Coronary artery (tissue), 2 donors: ENCODE measurements around the gene MB21D2.
"Not testable (repeated sequence)": the region's sequence is repeated elsewhere in the genome, so short reads cannot be mapped to it uniquely, and the experiment has no call there.

Source experiments
- DNase-seq: peaks from one replicate; pipeline ENCODE4 v3.0.0-alpha.2; 2017; ENCODE audit warnings: low spot score
- H3K27ac ChIP-seq, 2 donors: fragments of 200-600 bp; sonication (generic); one replicate each; pipeline ENCODE4 v1.5.1; 2016 to 2019
- H3K4me3 ChIP-seq: fragments of 200-600 bp; sonication (generic); 2 replicates; pipeline ENCODE4 v1.5.1; 2016; ENCODE audit warnings: mild to moderate bottlenecking, moderate library complexity
- TF ChIP-seq, protein P1 (sequence below): fragments of 200-600 bp; sonication (generic); IDR thresholded peaks from one replicate; pipeline ENCODE4 v1.5.1; 2019; ENCODE audit warnings: antibody characterized with exemption

The MB21D2 gene, protein sequence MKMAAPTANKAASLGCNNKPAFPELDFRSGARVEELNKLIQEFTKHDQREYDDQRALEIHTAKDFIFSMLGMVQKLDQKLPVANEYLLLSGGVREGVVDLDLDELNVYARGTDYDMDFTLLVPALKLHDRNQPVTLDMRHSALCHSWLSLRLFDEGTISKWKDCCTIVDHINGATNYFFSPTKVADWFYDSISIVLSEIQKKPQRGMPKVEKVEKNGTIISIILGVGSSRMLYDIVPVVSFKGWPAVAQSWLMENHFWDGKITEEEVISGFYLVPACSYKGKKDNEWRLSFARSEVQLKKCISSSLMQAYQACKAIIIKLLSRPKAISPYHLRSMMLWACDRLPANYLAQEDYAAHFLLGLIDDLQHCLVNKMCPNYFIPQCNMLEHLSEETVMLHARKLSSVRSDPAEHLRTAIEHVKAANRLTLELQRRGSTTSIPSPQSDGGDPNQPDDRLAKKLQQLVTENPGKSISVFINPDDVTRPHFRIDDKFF

GRCh38 chr3:192917404-192918274 lies at the start of gene MB21D2:
MB21D2 (minus strand) TSS chr3:192917856; CDS start chr3:192917840, 16 bp downstream.
- TF ChIP-seq, protein P1, sequence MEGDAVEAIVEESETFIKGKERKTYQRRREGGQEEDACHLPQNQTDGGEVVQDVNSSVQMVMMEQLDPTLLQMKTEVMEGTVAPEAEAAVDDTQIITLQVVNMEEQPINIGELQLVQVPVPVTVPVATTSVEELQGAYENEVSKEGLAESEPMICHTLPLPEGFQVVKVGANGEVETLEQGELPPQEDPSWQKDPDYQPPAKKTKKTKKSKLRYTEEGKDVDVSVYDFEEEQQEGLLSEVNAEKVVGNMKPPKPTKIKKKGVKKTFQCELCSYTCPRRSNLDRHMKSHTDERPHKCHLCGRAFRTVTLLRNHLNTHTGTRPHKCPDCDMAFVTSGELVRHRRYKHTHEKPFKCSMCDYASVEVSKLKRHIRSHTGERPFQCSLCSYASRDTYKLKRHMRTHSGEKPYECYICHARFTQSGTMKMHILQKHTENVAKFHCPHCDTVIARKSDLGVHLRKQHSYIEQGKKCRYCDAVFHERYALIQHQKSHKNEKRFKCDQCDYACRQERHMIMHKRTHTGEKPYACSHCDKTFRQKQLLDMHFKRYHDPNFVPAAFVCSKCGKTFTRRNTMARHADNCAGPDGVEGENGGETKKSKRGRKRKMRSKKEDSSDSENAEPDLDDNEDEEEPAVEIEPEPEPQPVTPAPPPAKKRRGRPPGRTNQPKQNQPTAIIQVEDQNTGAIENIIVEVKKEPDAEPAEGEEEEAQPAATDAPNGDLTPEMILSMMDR: no peak
- DNase-seq: peak; percentile 91
- Histone ChIP-seq H3K27ac (peak within 1 kb of the TSS; percentile 78 to 88), H3K4me3 (peak within 1 kb of the TSS; percentile 82)

- H3K4me3 ChIP-seq, DNase-seq, H3K27ac ChIP-seq: not testable (repeated sequence)
Measured at GRCh38 chr3:192964959-192965719, 47.5 kb upstream of the MB21D2 start.

DNA sequence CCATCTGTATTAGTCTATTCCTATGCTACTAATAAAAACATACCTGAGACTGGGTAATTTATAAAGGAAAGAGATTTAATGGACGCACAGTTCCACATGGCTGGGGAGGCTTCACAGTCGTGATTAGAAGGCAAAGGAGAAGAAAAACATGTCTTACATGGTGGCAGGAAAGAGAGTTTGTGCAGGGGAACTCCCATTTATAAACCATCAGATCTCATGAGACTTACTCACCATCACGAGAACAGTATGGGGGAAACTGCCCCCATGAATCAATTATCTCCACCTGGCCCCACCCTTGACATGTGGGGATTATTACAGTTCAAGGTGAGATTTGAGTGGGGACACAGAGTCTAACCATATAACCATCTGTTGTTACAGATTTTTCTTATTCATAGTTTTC lies 42.1 kb upstream of the MB21D2 start:
- DNase-seq: no peak
- no peak overlapping the region for H3K4me3 ChIP-seq
- H3K27ac ChIP-seq: no peak overlapping the region
- TF ChIP-seq, protein P1: no peak

- Histone ChIP-seq H3K4me3 (no peak overlapping the region), H3K27ac (peak overlapping the region in 1 of 2 donors; percentile 73)
- no peak for DNase-seq
- TF ChIP-seq, protein P1: no peak
Measured at GRCh38 chr3:192958219-192958872, 40.7 kb upstream of the MB21D2 start.

DNA sequence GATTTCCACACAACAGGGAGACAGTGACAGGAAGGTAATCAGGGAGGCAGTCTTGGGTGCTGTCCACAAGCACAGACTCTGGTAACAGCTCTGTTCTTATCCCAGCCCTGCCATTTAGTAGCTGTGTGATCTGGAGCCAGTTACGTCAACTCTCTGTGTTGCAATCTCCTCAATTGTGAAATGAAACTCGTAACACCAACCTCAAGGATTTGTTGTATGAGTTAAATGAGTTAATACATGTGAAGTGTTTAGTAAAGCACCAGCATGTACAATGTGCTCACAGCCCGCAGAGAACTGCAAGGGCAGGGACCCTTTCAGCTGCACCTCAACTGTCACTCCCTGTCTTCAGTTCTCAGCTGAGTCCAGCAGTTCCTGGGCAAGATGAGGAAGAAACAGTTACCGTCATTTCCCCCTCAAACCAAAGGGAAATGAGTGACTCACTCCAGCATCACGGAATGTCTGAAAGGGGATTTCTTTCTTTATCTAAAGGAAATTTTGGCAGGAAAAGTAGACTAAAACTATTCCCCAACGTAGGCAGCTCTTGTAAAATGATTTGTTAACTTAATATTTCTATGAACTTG lies 39.9 kb upstream of the MB21D2 start:
- DNase-seq: peak; percentile 79
- peak overlapping the region in 1 of 2 donors; percentile 73 for H3K27ac ChIP-seq

DNA sequence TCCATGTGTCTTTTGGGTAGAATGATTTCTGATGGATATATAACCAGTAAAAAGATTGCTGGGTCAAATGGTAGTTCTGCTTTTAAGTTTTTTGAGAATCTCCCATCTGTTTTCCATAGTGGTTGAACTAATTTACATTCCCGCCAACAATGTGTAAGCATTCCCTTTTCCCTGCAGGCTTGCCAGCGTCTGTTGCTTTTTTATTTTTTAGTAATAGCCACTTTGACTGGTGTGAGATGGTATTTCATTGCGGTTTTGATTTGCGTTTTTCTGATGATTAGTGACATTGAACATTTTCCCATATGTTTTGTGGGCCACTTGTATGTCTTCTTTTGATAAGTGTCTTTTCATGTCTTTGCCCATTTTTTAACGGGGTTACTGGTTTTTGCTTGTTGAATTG lies 36.3 kb upstream of the MB21D2 start:
- H3K27ac ChIP-seq: no peak overlapping the region

More for the DNA sequence above, 39.9 kb upstream of the MB21D2 start:
- TF ChIP-seq, protein P1: no peak
- peak overlapping the region; percentile 34 for H3K4me3 ChIP-seq

More for the DNA sequence above, 36.3 kb upstream of the MB21D2 start:
- no peak overlapping the region for H3K4me3 ChIP-seq
- TF ChIP-seq, protein P1: no peak
- DNase-seq: no peak
